AG04450 (cell line): ENCODE measurements around the gene SLPI. TPM values are rescaled to one million over a fixed set of nuclear protein-coding genes. Genes with fewer than 3 reads are reported as not detected.

ENCODE experiments used
- CTCF ChIA-PET: fragments of 300-600, 350-600 bp; formaldehyde crosslinking; extraction: SDS; loops from one replicate; lab custom pipeline; 2022; ENCODE audit warnings: antibody characterized with exemption, inconsistent platforms; lab: Charles Lee
- POLR2A ChIA-PET: fragments of 350-600 bp; formaldehyde crosslinking; extraction: SDS; loops from one replicate; lab custom pipeline; 2021; ENCODE audit warnings: antibody characterized with exemption, inconsistent platforms; lab: Yijun Ruan, JAX
- DNase-seq: peaks from one replicate; pipeline ENCODE4 v3.0.0-alpha.2; 2011; ENCODE audit warnings: low read depth, low spot score
- H3K27ac ChIP-seq: one replicate; pipeline ENCODE4 v1.5.1; 2012; ENCODE audit warnings: low read depth, low read length, control low read depth
- H3K27me3 ChIP-seq: one replicate; pipeline ENCODE4 v1.6.0; 2012; ENCODE audit warnings: low read length; ENCODE audit not compliant: control insufficient read depth, insufficient read depth
- H3K4me3 ChIP-seq: 2 replicates; pipeline ENCODE4 v1.5.1; 2011; ENCODE audit warnings: mild to moderate bottlenecking, low read depth, low read length, control low read depth
- H3K9me3 ChIP-seq: 2 replicates; pipeline ENCODE4 v1.5.1; 2012; ENCODE audit warnings: low read length; ENCODE audit not compliant: control insufficient read depth, insufficient read depth
- polyA plus RNA-seq: library from polyadenylated mRNA; depleted of rRNA; stranded (reverse); fragments of >200 nt; gene quantifications from 2 replicates; pipeline ENCODE4 v1.2.3, GENCODE V29; 2011
- TF ChIP-seq, protein P1 (sequence below): IDR thresholded peaks from 2 replicates; pipeline ENCODE4 v1.5.1; 2011; ENCODE audit warnings: low read depth, low read length, control low read depth, inconsistent platforms

Gene SLPI
- polyA plus RNA-seq, 1 experiment, result not detected

GRCh38 chr20:45218124-45218523 lies 36.2 kb downstream of the SLPI start:
- no peaks in the 10 kb centered on the region for H3K9me3 ChIP-seq
- ChIA-PET POLR2A (no interaction called here), CTCF (no interaction called here)
- DNase-seq, result no peak
- TF ChIP-seq, protein P1, sequence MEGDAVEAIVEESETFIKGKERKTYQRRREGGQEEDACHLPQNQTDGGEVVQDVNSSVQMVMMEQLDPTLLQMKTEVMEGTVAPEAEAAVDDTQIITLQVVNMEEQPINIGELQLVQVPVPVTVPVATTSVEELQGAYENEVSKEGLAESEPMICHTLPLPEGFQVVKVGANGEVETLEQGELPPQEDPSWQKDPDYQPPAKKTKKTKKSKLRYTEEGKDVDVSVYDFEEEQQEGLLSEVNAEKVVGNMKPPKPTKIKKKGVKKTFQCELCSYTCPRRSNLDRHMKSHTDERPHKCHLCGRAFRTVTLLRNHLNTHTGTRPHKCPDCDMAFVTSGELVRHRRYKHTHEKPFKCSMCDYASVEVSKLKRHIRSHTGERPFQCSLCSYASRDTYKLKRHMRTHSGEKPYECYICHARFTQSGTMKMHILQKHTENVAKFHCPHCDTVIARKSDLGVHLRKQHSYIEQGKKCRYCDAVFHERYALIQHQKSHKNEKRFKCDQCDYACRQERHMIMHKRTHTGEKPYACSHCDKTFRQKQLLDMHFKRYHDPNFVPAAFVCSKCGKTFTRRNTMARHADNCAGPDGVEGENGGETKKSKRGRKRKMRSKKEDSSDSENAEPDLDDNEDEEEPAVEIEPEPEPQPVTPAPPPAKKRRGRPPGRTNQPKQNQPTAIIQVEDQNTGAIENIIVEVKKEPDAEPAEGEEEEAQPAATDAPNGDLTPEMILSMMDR, result no peak
- H3K27ac ChIP-seq, result no peak overlapping the region
- no peak overlapping the region for H3K4me3 ChIP-seq
- H3K27me3 ChIP-seq, result no peaks in the 10 kb centered on the region

DNA sequence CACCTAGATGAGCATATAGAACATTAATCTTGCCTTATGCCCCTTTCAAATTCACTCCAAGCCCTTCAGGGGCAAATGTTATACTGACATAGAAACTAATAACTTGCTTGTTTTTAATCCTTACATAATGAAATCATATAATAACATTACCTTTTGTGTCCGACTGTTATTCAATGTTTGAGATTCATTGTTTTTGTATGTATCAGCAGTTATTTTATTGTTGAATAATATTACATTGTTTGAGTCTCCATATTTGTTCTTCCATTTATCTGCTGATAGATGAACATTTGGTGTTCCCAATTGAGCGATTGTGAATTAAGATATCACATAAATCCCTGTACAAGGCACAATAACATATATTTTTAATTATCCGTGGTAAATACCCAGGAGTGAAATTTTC lies 41.5 kb downstream of the SLPI start:
- H3K9me3 ChIP-seq, result no peaks in the 10 kb centered on the region
- H3K27ac ChIP-seq, result no peak overlapping the region
- CTCF ChIA-PET, result no interaction called here
- no peaks in the 10 kb centered on the region for H3K27me3 ChIP-seq
- no peak for DNase-seq
- no peak overlapping the region for H3K4me3 ChIP-seq
- TF ChIP-seq, protein P1, result no peak
- POLR2A ChIA-PET, result no interaction called here

- ChIA-PET POLR2A (no interaction called here), CTCF (no interaction called here)
- no peak for DNase-seq
- Histone ChIP-seq H3K9me3 (no peaks in the 10 kb centered on the region), H3K27me3 (no peaks in the 10 kb centered on the region), H3K4me3 (no peak overlapping the region), H3K27ac (no peak overlapping the region)
- TF ChIP-seq, protein P1, result no peak
Observed at GRCh38 chr20:45211569-45212474, 42.5 kb downstream of the SLPI start.

- CTCF ChIA-PET, result no interaction called here
- no peak for DNase-seq
- H3K27me3 ChIP-seq, result no peaks in the 10 kb centered on the region
- POLR2A ChIA-PET, result no interaction called here
- H3K4me3 ChIP-seq, result no peak overlapping the region
- H3K27ac ChIP-seq, result no peak overlapping the region
- no peaks in the 10 kb centered on the region for H3K9me3 ChIP-seq
- TF ChIP-seq, protein P1, result no peak
Observed at GRCh38 chr20:45209924-45210323, 44.4 kb downstream of the SLPI start.

DNA sequence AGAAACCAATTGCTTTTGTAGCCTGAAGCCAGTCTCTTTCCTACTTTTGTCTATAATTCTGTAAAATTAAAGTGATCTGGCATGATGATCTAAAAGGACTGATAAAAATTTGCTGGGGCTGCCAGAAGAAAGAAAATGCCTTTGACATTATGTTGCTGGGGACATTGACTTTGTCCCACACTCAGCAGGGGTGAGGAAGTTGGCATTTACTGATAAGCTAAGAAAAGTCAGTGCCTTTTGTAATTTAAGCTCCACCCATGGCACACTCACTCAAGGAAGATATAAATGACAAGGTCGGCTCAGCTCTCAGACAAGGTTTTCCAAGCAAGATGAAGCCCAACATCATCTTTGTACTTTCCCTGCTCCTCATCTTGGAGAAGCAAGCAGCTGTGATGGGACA lies 47.6 kb downstream of the SLPI start, which contains the start of gene SEMG1:
Gene SEMG1, plus strand, starts transcription at position 309 of the 400 bp plus-strand sequence. Its CDS starts 21 bp downstream, at position 330.
- Histone ChIP-seq H3K4me3 (no peak within 1 kb of the TSS), H3K27me3 (no peaks in the 10 kb centered on the region), H3K9me3 (no peaks in the 10 kb centered on the region), H3K27ac (no peak within 1 kb of the TSS)
- no peak for DNase-seq
- ChIA-PET POLR2A (no interaction called here), CTCF (no interaction called here)
- TF ChIP-seq, protein P1, result no peak
